Measurements from ENCODE around the gene TMEM200A. TPM values are rescaled to one million over a fixed set of nuclear protein-coding genes. Genes with fewer than 3 reads are reported as not detected.

Gene TMEM200A
- polyA plus RNA-seq, 3 donors, result not detected

DNA sequence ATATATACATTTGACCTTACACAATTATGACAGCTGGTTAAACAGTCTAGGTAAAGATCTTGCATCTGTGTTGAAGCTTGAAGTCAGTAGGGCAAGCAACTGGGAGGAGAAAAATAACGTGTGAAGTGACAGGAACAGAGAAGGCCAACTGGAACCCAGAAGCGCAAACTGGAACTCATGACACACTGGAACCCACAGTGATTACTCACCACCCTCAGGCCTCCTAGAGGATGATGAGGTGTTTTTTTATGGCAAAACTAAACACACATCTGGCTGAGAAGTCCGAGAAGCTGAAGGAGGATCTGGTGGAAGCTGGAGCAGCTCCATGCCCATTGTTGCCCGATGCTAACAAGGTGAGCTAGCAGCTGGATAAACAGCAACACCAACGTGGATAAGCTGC is 108.1 kb downstream of the TMEM200A start:
- Histone ChIP-seq H3K27me3 (ENCODE audit: control insufficient read depth in 2 of 2, insufficient read depth in 2 of 2, low read length in 2 of 2) (no peaks in the 10 kb centered on the region), H3K9me3 (replicated peaks in 1 of 2; ENCODE audit: control insufficient read depth in 1 of 2, insufficient read depth in 1 of 2, low read length in 2 of 2) (peaks cover 6 to 18% of the 10 kb centered on the region in 2 donors), H3K79me2 (ENCODE audit: insufficient read depth, low read length) (no peaks in the 10 kb centered on the region), H3K9ac (ENCODE audit: insufficient read depth, low read length, poor library complexity, severe bottlenecking) (no peak overlapping the region), H4K20me1 (ENCODE audit: insufficient read depth, low read length) (no peaks in the 10 kb centered on the region), H2AFZ (ENCODE audit: insufficient read depth, low read depth, low read length, poor library complexity, severe bottlenecking) (no peak overlapping the region), H3K4me3 (replicated peaks in 1 of 3; ENCODE audit: low read depth in 2 of 3, low read length in 3 of 3) (no peak overlapping the region), H3K4me2 (replicated peaks; ENCODE audit: extremely low read depth, low read length, poor library complexity, severe bottlenecking) (no peak overlapping the region), H3K27ac (ENCODE audit: low read depth in 1 of 2, low read length in 2 of 2) (no peak overlapping the region), H3K4me1 (ENCODE audit: control insufficient read depth in 1 of 2, insufficient read depth in 2 of 2, low read length in 2 of 2) (no peaks in the 10 kb centered on the region), H3K36me3 (replicated peaks in 1 of 2; ENCODE audit: control insufficient read depth in 1 of 2, insufficient read depth in 2 of 2, low read length in 2 of 2) (no peaks in the 10 kb centered on the region)
- 95% methylated on average over 3 of the region's 5 CpGs for WGBS (ENCODE audit: insufficient coverage)
- DNase-seq, result no peak
- Mint-ChIP-seq H3K27me3 (ENCODE audit: low read depth in 3 of 3) (peaks cover 0 to 3% (median 0%) of the 10 kb centered on the region in 3 donors), H3K4me1 (no peaks in the 10 kb centered on the region), H3K4me3 (no peak overlapping the region), H3K36me3 (no peaks in the 10 kb centered on the region), H3K9me3 (peaks cover 11 to 35% (median 19%) of the 10 kb centered on the region in 7 donors), H3K27ac (no peak overlapping the region)
- intact Hi-C loops (cut with micrococcal nuclease), result no loop called here
- TF ChIP-seq, protein P1, sequence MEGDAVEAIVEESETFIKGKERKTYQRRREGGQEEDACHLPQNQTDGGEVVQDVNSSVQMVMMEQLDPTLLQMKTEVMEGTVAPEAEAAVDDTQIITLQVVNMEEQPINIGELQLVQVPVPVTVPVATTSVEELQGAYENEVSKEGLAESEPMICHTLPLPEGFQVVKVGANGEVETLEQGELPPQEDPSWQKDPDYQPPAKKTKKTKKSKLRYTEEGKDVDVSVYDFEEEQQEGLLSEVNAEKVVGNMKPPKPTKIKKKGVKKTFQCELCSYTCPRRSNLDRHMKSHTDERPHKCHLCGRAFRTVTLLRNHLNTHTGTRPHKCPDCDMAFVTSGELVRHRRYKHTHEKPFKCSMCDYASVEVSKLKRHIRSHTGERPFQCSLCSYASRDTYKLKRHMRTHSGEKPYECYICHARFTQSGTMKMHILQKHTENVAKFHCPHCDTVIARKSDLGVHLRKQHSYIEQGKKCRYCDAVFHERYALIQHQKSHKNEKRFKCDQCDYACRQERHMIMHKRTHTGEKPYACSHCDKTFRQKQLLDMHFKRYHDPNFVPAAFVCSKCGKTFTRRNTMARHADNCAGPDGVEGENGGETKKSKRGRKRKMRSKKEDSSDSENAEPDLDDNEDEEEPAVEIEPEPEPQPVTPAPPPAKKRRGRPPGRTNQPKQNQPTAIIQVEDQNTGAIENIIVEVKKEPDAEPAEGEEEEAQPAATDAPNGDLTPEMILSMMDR (IDR thresholded peaks at IDR 0.05), result no peak

DNA sequence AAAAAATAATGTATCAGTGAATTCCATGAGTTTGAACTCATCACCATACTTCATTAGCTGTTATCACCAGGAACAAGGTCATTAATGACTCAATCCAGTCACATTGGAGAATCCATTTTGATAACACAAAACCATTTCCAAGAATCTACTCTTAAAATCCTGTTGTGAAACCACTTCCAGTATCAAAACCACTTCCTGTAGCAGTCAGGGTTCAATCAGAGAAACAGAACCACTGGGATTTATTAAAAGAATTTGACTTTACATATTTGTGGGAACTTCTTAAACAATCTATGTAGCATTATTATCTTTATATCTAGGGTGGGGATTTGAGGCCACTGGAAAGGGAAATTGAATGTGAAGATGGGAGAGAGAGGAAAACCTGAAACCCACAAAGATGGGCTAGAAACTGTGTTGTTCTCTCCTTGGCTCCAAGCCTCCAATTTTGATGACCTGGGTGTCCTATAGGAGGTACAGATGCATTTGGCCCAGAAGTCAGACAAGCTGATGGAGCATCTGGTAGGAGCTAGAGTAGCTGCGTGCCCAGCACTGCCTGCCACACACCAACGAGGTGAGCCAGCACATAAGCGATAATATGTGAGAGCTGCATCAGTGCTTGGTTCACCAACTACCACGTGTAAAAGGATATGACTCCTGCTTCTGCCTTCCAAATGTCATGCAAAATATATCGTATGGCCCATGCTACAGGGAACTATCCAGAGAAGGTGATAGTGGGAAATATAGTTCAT is 117.0 kb downstream of the TMEM200A start:
- H3K4me1 ChIP-seq (ENCODE audit: control insufficient read depth in 1 of 2, insufficient read depth in 2 of 2, low read length in 2 of 2), result no peaks in the 10 kb centered on the region
- H3K27me3 ChIP-seq (ENCODE audit: control insufficient read depth in 2 of 2, insufficient read depth in 2 of 2, low read length in 2 of 2), result no peaks in the 10 kb centered on the region
- H2AFZ ChIP-seq (ENCODE audit: insufficient read depth, low read depth, low read length, poor library complexity, severe bottlenecking), result no peak overlapping the region
- H3K4me3 ChIP-seq (replicated peaks in 1 of 3; ENCODE audit: low read depth in 2 of 3, low read length in 3 of 3), result no peak overlapping the region
- no peaks in the 10 kb centered on the region for H4K20me1 ChIP-seq (ENCODE audit: insufficient read depth, low read length)
- H3K9me3 ChIP-seq (replicated peaks in 1 of 2; ENCODE audit: control insufficient read depth in 1 of 2, insufficient read depth in 1 of 2, low read length in 2 of 2), result no peaks in the 10 kb centered on the region
- TF ChIP-seq, protein P1 (IDR thresholded peaks at IDR 0.05), result no peak
- no peaks in the 10 kb centered on the region for H3K36me3 ChIP-seq (replicated peaks in 1 of 2; ENCODE audit: control insufficient read depth in 1 of 2, insufficient read depth in 2 of 2, low read length in 2 of 2)
- no peak overlapping the region for H3K9ac ChIP-seq (ENCODE audit: insufficient read depth, low read length, poor library complexity, severe bottlenecking)
- H3K4me3 Mint-ChIP-seq, result no peak overlapping the region
- H3K4me2 ChIP-seq (replicated peaks; ENCODE audit: extremely low read depth, low read length, poor library complexity, severe bottlenecking), result no peak overlapping the region
- 90% methylated on average over 3 of the region's 5 CpGs for WGBS (ENCODE audit: insufficient coverage)
- H3K27me3 Mint-ChIP-seq (ENCODE audit: low read depth in 3 of 3), result no peaks in the 10 kb centered on the region
- no peaks in the 10 kb centered on the region for H3K79me2 ChIP-seq (ENCODE audit: insufficient read depth, low read length)
- no peak overlapping the region for H3K27ac Mint-ChIP-seq
- no peaks in the 10 kb centered on the region for H3K36me3 Mint-ChIP-seq
- no peak overlapping the region for H3K27ac ChIP-seq (ENCODE audit: low read depth in 1 of 2, low read length in 2 of 2)
- no peak for DNase-seq
- H3K4me1 Mint-ChIP-seq, result peaks cover 4% of the 10 kb centered on the region
- intact Hi-C loops (cut with micrococcal nuclease), result no loop called here
- H3K9me3 Mint-ChIP-seq, result peaks cover 0 to 10% (median 6%) of the 10 kb centered on the region in 7 donors

All from CD14-positive monocyte (primary cell).